Neuronal stem cell (in vitro differentiated cells): Measurements from ENCODE around the gene SVIP.

ENCODE experiments used
- DNase-seq: peaks from one replicate; pipeline ENCODE4 v3.0.0-alpha.2; 2013; ENCODE audit warnings: low spot score
- H2AFZ ChIP-seq: one replicate; pipeline ENCODE4 v1.6.1; 2013; ENCODE audit warnings: mild to moderate bottlenecking, low read length, inconsistent platforms
- H2AK5ac ChIP-seq: 2 replicates; pipeline ENCODE4 v1.6.1; 2013; ENCODE audit warnings: low read depth, mild to moderate bottlenecking, inconsistent platforms, low read length, moderate library complexity, mixed read lengths
- H2BK120ac ChIP-seq: 2 replicates; pipeline ENCODE4 v1.6.1; 2013; ENCODE audit warnings: low read depth, mild to moderate bottlenecking, inconsistent platforms, low read length, moderate library complexity, mixed read lengths
- H2BK12ac ChIP-seq: one replicate; pipeline ENCODE4 v1.6.1; 2013; ENCODE audit warnings: low read length, inconsistent platforms
- H2BK15ac ChIP-seq: 2 replicates; pipeline ENCODE4 v1.6.1; 2013; ENCODE audit warnings: mild to moderate bottlenecking, low read length, inconsistent platforms, mixed read lengths
- H2BK5ac ChIP-seq: one replicate; pipeline ENCODE4 v1.6.1; 2013; ENCODE audit warnings: inconsistent platforms, mild to moderate bottlenecking, low read length, moderate library complexity
- H3K14ac ChIP-seq: one replicate; pipeline ENCODE4 v1.6.1; 2013; ENCODE audit warnings: low read length, inconsistent platforms
- H3K18ac ChIP-seq: 2 replicates; pipeline ENCODE4 v1.6.1; 2013; ENCODE audit warnings: low read length, inconsistent platforms
- H3K23ac ChIP-seq: 2 replicates; pipeline ENCODE4 v1.6.1; 2013; ENCODE audit warnings: low read depth, mild to moderate bottlenecking, mixed read lengths, low read length, inconsistent platforms; ENCODE audit not compliant: poor library complexity
- H3K27ac ChIP-seq: replicated peaks from 3 replicates; pipeline ENCODE4 v1.5.1; 2013; ENCODE audit warnings: low read length, inconsistent platforms
- H3K27me3 ChIP-seq, 3 experiments: 2 replicates each; pipeline ENCODE4 v1.6.1; 2013; ENCODE audit warnings: low read length in 3 of 3, mild to moderate bottlenecking in 2 of 3, inconsistent platforms in 1 of 3, low read depth in 1 of 3, mixed read lengths in 1 of 3, moderate library complexity in 1 of 3; ENCODE audit not compliant: control insufficient read depth in 3 of 3, insufficient read depth in 3 of 3
- H3K36me3 ChIP-seq, 2 donors: replicated peaks in 1 of 2; 2 replicates each; pipeline ENCODE4 v1.6.1; 2013; ENCODE audit warnings: low read length in 2 of 2; ENCODE audit not compliant: control insufficient read depth in 2 of 2, insufficient read depth in 2 of 2
- H3K4ac ChIP-seq: 2 replicates; pipeline ENCODE4 v1.6.1; 2013; ENCODE audit warnings: inconsistent platforms, mild to moderate bottlenecking, low read length, moderate library complexity
- H3K4me1 ChIP-seq, 2 donors: 1 replicate in 1 of 2; 2 replicates in 1 of 2; pipeline ENCODE4 v1.6.1; 2013; ENCODE audit warnings: low read length in 2 of 2, low read depth in 1 of 2; ENCODE audit not compliant: control insufficient read depth in 2 of 2, insufficient read depth in 1 of 2
- H3K4me2 ChIP-seq: one replicate; pipeline ENCODE4 v1.6.1; 2013; ENCODE audit warnings: mild to moderate bottlenecking, low read length, inconsistent platforms; ENCODE audit not compliant: insufficient read depth, poor library complexity, severe bottlenecking
- H3K4me3 ChIP-seq, 2 donors: 2 replicates each; pipeline ENCODE4 v1.5.1; 2013; ENCODE audit warnings: low read length in 2 of 2, mild to moderate bottlenecking in 2 of 2, inconsistent platforms in 1 of 2, moderate library complexity in 1 of 2
- H3K79me1 ChIP-seq: one replicate; pipeline ENCODE4 v1.6.1; 2013; ENCODE audit warnings: low read depth, mild to moderate bottlenecking, inconsistent platforms, low read length, moderate library complexity
- H3K9ac ChIP-seq: one replicate; pipeline ENCODE4 v1.6.1; 2013; ENCODE audit warnings: mild to moderate bottlenecking, low read depth, low read length, inconsistent platforms; ENCODE audit not compliant: poor library complexity
- H3K9me3 ChIP-seq, 2 donors: replicated peaks in 1 of 2; 2 replicates each; pipeline versions ENCODE3 to v1.6.1; 2013; ENCODE audit warnings: low read length in 2 of 2, mild to moderate bottlenecking in 2 of 2, inconsistent platforms in 1 of 2, low read depth in 1 of 2, mixed read lengths in 1 of 2, moderate library complexity in 1 of 2; ENCODE audit not compliant: control insufficient read depth in 2 of 2, insufficient read depth in 1 of 2
- H4K8ac ChIP-seq: one replicate; pipeline ENCODE4 v1.6.1; 2013; ENCODE audit warnings: low read depth, mild to moderate bottlenecking, inconsistent platforms, low read length, moderate library complexity
- H4K91ac ChIP-seq: one replicate; pipeline ENCODE4 v1.6.1; 2013; ENCODE audit warnings: low read length, low read depth, mild to moderate bottlenecking, inconsistent platforms; ENCODE audit not compliant: poor library complexity
- WGBS, 2 donors: extraction: QIAGEN DNeasy Blood & Tissue Kit; methylation state at CpG; one replicate each; pipeline ENCODE4 v1.1.7; 2013; ENCODE audit warnings: missing lambda C conversion rate in 2 of 2, mixed read lengths in 1 of 2; ENCODE audit not compliant: insufficient read length in 2 of 2, insufficient replicate concordance in 1 of 2; ENCODE audit errors: extremely low coverage in 2 of 2; 5-methylcytosine and 5-hydroxymethylcytosine counted together

SVIP gene

DNA sequence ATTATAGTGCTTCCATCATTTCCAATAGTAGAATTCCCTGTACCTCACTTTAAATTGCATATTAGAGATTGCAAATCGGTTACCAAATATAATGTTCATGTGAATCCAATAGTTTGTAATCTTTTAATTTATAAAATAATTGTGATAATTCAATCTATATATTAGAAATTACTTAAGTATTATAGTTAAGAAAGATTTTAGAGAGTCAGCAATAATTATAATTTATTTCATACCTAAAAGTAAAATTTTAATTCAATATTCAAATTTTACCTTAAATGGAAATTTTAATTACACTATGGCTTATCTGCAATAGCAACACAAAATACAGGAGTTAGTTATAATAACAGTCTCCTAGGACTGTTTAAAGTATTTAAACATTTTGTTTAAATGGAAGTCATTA is 17.1 kb upstream of the SVIP start:
- H3K4ac ChIP-seq, result no peak overlapping the region
- H3K14ac ChIP-seq, result no peak overlapping the region
- no peak overlapping the region for H4K8ac ChIP-seq
- H4K91ac ChIP-seq, result no peak overlapping the region
- H3K27me3 ChIP-seq, result no peaks in the 10 kb centered on the region
- no peaks in the 10 kb centered on the region for H3K9me3 ChIP-seq
- H3K18ac ChIP-seq, result no peak overlapping the region
- H2AK5ac ChIP-seq, result no peak overlapping the region
- H2BK12ac ChIP-seq, result no peak overlapping the region
- no peak overlapping the region for H3K23ac ChIP-seq
- no peak overlapping the region for H3K27ac ChIP-seq
- H3K36me3 ChIP-seq, result no peaks in the 10 kb centered on the region
- no CpG with 5 or more reads among the region's 1 CpG for WGBS, 2 donors
- H3K4me2 ChIP-seq, result no peak overlapping the region
- H2AFZ ChIP-seq, result no peak overlapping the region
- DNase-seq, result no peak
- H2BK120ac ChIP-seq, result no peak overlapping the region
- H3K4me3 ChIP-seq, result no peak overlapping the region
- H3K4me1 ChIP-seq, result peaks cover 0 to 2% of the 10 kb centered on the region in 2 donors
- no peaks in the 10 kb centered on the region for H3K79me1 ChIP-seq
- H3K9ac ChIP-seq, result no peak overlapping the region
- no peak overlapping the region for H2BK5ac ChIP-seq
- no peak overlapping the region for H2BK15ac ChIP-seq

DNA sequence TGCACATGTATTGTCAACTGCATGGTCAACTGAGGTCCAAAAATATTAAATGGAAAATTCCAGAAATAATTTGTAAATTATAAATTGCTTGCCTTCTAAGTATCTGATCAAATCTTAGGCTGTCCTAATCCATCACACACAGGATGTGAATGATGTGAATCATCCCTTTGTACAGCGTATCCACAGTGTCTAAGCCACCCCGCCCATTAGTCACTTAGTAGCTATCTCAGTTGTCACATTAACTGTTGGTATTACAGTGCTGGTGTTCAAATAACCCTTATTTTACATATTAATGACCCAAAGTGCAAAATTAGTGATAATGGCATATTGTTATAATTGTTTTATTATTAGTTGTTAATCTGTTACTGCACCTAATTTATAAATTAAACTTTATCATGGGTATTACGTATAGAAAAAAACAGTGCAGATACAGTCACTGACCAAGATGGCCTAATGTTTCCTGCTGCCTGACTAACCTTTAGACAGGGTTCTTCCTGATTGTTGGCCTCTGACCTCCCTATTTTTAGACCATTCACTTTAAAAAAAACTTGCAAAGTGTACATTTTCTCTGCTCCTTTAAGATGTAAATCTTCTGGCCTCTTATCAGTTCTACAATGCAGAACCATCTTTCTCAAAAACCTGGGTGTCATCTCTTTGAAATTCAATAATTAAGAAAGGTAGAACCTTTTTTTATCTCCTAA is 2.9 kb upstream of the SVIP start:
- H3K23ac ChIP-seq, result no peak overlapping the region
- H2AK5ac ChIP-seq, result no peak overlapping the region
- no peak overlapping the region for H3K4me2 ChIP-seq
- no peak overlapping the region for H3K9ac ChIP-seq
- no peak overlapping the region for H2BK5ac ChIP-seq
- H4K8ac ChIP-seq, result no peak overlapping the region
- no peak overlapping the region for H2BK12ac ChIP-seq
- no peaks in the 10 kb centered on the region for H3K27me3 ChIP-seq
- no peak overlapping the region for H2AFZ ChIP-seq
- no peak overlapping the region for H3K4me3 ChIP-seq
- H3K36me3 ChIP-seq, result no peaks in the 10 kb centered on the region
- no peaks in the 10 kb centered on the region for H3K9me3 ChIP-seq
- no peak overlapping the region for H3K14ac ChIP-seq
- H2BK120ac ChIP-seq, result no peak overlapping the region
- no peak overlapping the region for H3K27ac ChIP-seq
- no peaks in the 10 kb centered on the region for H3K79me1 ChIP-seq
- no peak overlapping the region for H3K18ac ChIP-seq
- no peak for DNase-seq
- H2BK15ac ChIP-seq, result no peak overlapping the region
- H3K4ac ChIP-seq, result no peak overlapping the region
- H3K4me1 ChIP-seq, result peaks cover 2 to 11% of the 10 kb centered on the region in 2 donors
- WGBS, 2 donors, result no CpG with 5 or more reads among the region's 3 CpGs
- no peak overlapping the region for H4K91ac ChIP-seq

DNA sequence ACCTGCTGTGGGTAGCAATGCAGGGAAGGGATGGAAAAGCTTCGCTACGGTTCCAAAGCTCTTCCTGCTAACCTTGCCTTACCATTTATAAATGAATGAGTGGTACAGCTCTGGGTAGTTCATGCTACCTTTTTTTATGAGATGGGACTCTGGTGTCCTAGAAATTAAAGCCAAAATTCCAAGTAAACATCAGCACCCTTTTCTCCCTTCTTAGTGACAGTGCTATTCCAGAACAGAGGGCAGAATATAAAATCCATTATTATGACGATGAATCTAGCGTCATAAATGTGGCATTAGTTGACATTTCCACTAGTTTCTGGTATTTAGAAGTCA is 447 bp upstream of the SVIP start:
- Histone ChIP-seq H3K27ac (no peak overlapping the region), H3K4me3 (peak overlapping the region in 1 of 2 donors; percentile 86), H3K18ac (no peak overlapping the region), H3K9ac (no peak overlapping the region), H3K4me1 (peaks cover 2 to 11% of the 10 kb centered on the region in 2 donors), H3K9me3 (no peaks in the 10 kb centered on the region), H2BK12ac (no peak overlapping the region), H3K4me2 (peak overlapping the region; percentile 28), H2BK5ac (no peak overlapping the region), H2BK15ac (no peak overlapping the region), H3K14ac (no peak overlapping the region), H3K4ac (no peak overlapping the region), H3K27me3 (no peaks in the 10 kb centered on the region), H2AFZ (peak overlapping the region; percentile 73), H3K23ac (no peak overlapping the region), H2BK120ac (no peak overlapping the region), H3K36me3 (peaks cover 0 to 24% of the 10 kb centered on the region in 2 donors), H2AK5ac (no peak overlapping the region), H4K91ac (no peak overlapping the region), H4K8ac (no peak overlapping the region), H3K79me1 (no peaks in the 10 kb centered on the region)
- DNase-seq, result no peak
- WGBS, 2 donors, result no CpG with 5 or more reads among the region's 4 CpGs

DNA sequence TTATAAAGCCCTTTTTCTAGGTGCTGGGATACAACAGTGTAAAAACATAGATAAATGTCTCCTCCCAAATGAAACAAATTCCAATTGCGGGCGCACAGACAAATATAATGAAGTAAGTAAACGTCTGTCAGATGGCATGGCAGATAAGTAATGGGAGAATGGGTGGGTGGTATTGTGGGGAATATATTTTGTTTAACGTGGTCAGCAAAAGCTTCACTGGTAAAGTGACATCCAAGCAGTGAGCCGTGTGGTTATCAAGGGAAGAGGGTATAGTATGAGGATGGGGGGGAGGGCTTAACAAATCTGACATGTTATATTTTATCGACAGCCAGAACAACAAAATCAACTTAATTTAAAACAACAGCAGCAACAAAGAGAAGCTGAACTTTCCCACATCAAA is 1.2 kb downstream of the SVIP start:
- H2BK15ac ChIP-seq, result no peak overlapping the region
- no peaks in the 10 kb centered on the region for H3K27me3 ChIP-seq
- H3K9me3 ChIP-seq, result peaks cover 0 to 3% of the 10 kb centered on the region in 2 donors
- no CpG with 5 or more reads among the region's 6 CpGs for WGBS, 2 donors
- no peak overlapping the region for H4K8ac ChIP-seq
- no peaks in the 10 kb centered on the region for H3K79me1 ChIP-seq
- H3K36me3 ChIP-seq, result peaks cover 0 to 39% of the 10 kb centered on the region in 2 donors
- H2AFZ ChIP-seq, result peak overlapping the region; percentile 99
- no peak overlapping the region for H2BK12ac ChIP-seq
- no peak overlapping the region for H3K14ac ChIP-seq
- no peak overlapping the region for H3K23ac ChIP-seq
- no peak overlapping the region for H2BK5ac ChIP-seq
- DNase-seq, result no peak
- H3K18ac ChIP-seq, result no peak overlapping the region
- H3K27ac ChIP-seq, result no peak overlapping the region
- no peak overlapping the region for H4K91ac ChIP-seq
- no peak overlapping the region for H3K9ac ChIP-seq
- peaks cover 2 to 11% of the 10 kb centered on the region in 2 donors for H3K4me1 ChIP-seq
- peak overlapping the region; percentile 2 for H3K4me2 ChIP-seq
- H3K4ac ChIP-seq, result no peak overlapping the region
- no peak overlapping the region for H2AK5ac ChIP-seq
- no peak overlapping the region for H2BK120ac ChIP-seq
- H3K4me3 ChIP-seq, result peak overlapping the region in 1 of 2 donors; percentile 86
